ENCODE data around the gene USP34. TPM values are rescaled to one million over a fixed set of nuclear protein-coding genes. Genes with fewer than 3 reads are reported as not detected.
A peak's percentile ranks its signal among the peaks of the same experiment; 100 is the strongest.

USP34 gene
- total RNA-seq, 6 experiments from 2014 or later: 50.3 to 65.4 (median 58.5) TPM

GRCh38 chr2:61255580-61256437 is 215.1 kb downstream of the USP34 start:
- Mint-ChIP-seq H3K27me3 (ENCODE audit: insufficient read depth) (no peaks in the 10 kb centered on the region; the same call in 1 of the 2 replicates), H3K4me1 (ENCODE audit: low read depth) (peaks cover 70% of the 10 kb centered on the region), H3K4me3 (peak overlapping the region; percentile 54), H3K9me3 (no peaks in the 10 kb centered on the region), H3K36me3 (ENCODE audit: low read depth) (peaks cover 48% of the 10 kb centered on the region), H3K27ac (peak overlapping the region; percentile 71)
- no peak for TF ChIP-seq CTCF (IDR thresholded peaks at IDR 0.05)
- DNase-seq: peak; percentile 87

- no peaks in the 10 kb centered on the region for H3K9me3 Mint-ChIP-seq
- DNase-seq: no peak
- no peak for TF ChIP-seq CTCF (IDR thresholded peaks at IDR 0.05)
- peak overlapping the region; percentile 71; the same call in 1 of the 2 replicates for H3K27ac Mint-ChIP-seq
- H3K4me3 Mint-ChIP-seq: no peak overlapping the region
- H3K4me1 Mint-ChIP-seq (ENCODE audit: low read depth): peaks cover 70% of the 10 kb centered on the region
- no peaks in the 10 kb centered on the region; the same call in 1 of the 2 replicates for H3K27me3 Mint-ChIP-seq (ENCODE audit: insufficient read depth)
- peaks cover 52% of the 10 kb centered on the region for H3K36me3 Mint-ChIP-seq (ENCODE audit: low read depth)
Observed at GRCh38 chr2:61254536-61254935, 216.4 kb downstream of the USP34 start.

- Mint-ChIP-seq H3K27me3 (ENCODE audit: insufficient read depth) (no peaks in the 10 kb centered on the region; the same call in 1 of the 2 replicates), H3K4me3 (0 out of 2 replicates have a peak overlapping the region, but pooled peaks have one; percentile 4), H3K4me1 (ENCODE audit: low read depth) (peaks cover 66% of the 10 kb centered on the region), H3K36me3 (ENCODE audit: low read depth) (peaks cover 50% of the 10 kb centered on the region), H3K27ac (peak overlapping the region; percentile 59), H3K9me3 (no peaks in the 10 kb centered on the region)
- no peak for DNase-seq
- TF ChIP-seq CTCF (IDR thresholded peaks at IDR 0.05): no peak
Observed at GRCh38 chr2:61253136-61253535, 217.8 kb downstream of the USP34 start.

GRCh38 chr2:61252031-61252430 is 218.9 kb downstream of the USP34 start:
- H3K36me3 Mint-ChIP-seq (ENCODE audit: low read depth): peaks cover 59% of the 10 kb centered on the region
- no peak for TF ChIP-seq CTCF (IDR thresholded peaks at IDR 0.05)
- no peaks in the 10 kb centered on the region for H3K9me3 Mint-ChIP-seq
- no peak overlapping the region for H3K27ac Mint-ChIP-seq
- H3K27me3 Mint-ChIP-seq (ENCODE audit: insufficient read depth): no peaks in the 10 kb centered on the region; the same call in 1 of the 2 replicates
- no peak overlapping the region for H3K4me3 Mint-ChIP-seq
- no peak for DNase-seq
- peaks cover 66% of the 10 kb centered on the region for H3K4me1 Mint-ChIP-seq (ENCODE audit: low read depth)

GRCh38 chr2:61249521-61250071 is 221.3 kb downstream of the USP34 start:
- Mint-ChIP-seq H3K4me3 (no peak overlapping the region), H3K4me1 (ENCODE audit: low read depth) (peaks cover 50% of the 10 kb centered on the region), H3K27ac (no peak overlapping the region), H3K27me3 (ENCODE audit: insufficient read depth) (peaks cover 2% of the 10 kb centered on the region), H3K9me3 (no peaks in the 10 kb centered on the region), H3K36me3 (ENCODE audit: low read depth) (peaks cover 62% of the 10 kb centered on the region)
- DNase-seq: no peak
- TF ChIP-seq CTCF (IDR thresholded peaks at IDR 0.05): no peak

Data from HFFc6 (cell line).